BJ (cell line): Measurements from ENCODE around the gene DDX17. TPM values are rescaled to one million over a fixed set of nuclear protein-coding genes. Genes with fewer than 3 reads are reported as not detected.

Experiments used
- CTCF ChIA-PET: fragments of 350-600 bp; formaldehyde crosslinking; extraction: SDS; loops from one replicate; lab custom pipeline; 2021; ENCODE audit warnings: antibody characterized with exemption, inconsistent platforms; lab: Yijun Ruan, JAX
- POLR2A ChIA-PET: fragments of 300-600 bp; sonication (Branson Sonifier 250); formaldehyde crosslinking; extraction: SDS; loops from one replicate; lab custom pipeline; 2021; ENCODE audit warnings: antibody characterized with exemption; lab: Charles Lee
- DNase-seq: peaks from one replicate; pipeline ENCODE4 v3.0.0-alpha.2; 2011; ENCODE audit warnings: low read depth
- H3K27me3 ChIP-seq: 2 replicates; pipeline ENCODE4 v1.6.0; 2011; ENCODE audit warnings: low read length; ENCODE audit not compliant: control insufficient read depth, insufficient read depth
- H3K36me3 ChIP-seq: 2 replicates; pipeline ENCODE4 v1.5.1; 2011; ENCODE audit warnings: low read length; ENCODE audit not compliant: control insufficient read depth, insufficient read depth
- H3K4me3 ChIP-seq: 2 replicates; pipeline ENCODE4 v1.5.1; 2011; ENCODE audit warnings: low read depth, mild to moderate bottlenecking, control low read depth, low read length
- polyA plus RNA-seq: library from polyadenylated mRNA; depleted of rRNA; stranded (reverse); fragments of >200 nt; gene quantifications from 2 replicates; pipeline ENCODE4 v1.2.3, GENCODE V29; 2011
- TF ChIP-seq, protein P1 (sequence below): IDR thresholded peaks from 2 replicates; pipeline ENCODE4 v1.5.1; 2011; ENCODE audit warnings: low read depth, mild to moderate bottlenecking, control low read depth, inconsistent platforms, low read length, moderate library complexity; ENCODE audit not compliant: insufficient read depth

DDX17 gene
- polyA plus RNA-seq, 1 experiment, result 318 TPM

DNA sequence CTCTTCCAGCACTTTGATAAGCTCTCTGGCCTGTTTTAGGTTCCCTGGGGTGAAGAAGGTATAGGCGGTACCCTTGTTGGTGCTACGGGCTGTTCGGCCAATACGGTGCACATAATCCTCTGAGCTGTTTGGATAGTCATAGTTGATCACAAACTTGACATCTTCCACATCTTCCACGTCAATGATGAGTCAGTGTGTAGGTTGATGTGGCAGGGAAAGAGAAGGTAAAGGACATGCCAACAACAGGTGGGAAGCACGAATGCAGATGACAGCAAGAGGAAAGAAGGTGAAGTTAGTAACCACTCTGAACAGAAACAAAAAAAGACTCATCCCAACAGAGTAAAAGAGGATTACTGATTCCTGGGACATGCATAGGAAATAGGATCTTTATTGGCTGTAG is 18.2 kb downstream of the DDX17 start:
- Histone ChIP-seq H3K36me3 (peaks cover 39% of the 10 kb centered on the region), H3K4me3 (no peak overlapping the region), H3K27me3 (no peaks in the 10 kb centered on the region)
- ChIA-PET POLR2A (no interaction called here), CTCF (interaction anchor here (1.1 to 1.3 kb wide), 2 partner anchors 14 to 85 kb away, joined by 3 to 4 read pairs; no protein-coding TSS in a partner anchor)
- no peak for DNase-seq
- TF ChIP-seq, protein P1, sequence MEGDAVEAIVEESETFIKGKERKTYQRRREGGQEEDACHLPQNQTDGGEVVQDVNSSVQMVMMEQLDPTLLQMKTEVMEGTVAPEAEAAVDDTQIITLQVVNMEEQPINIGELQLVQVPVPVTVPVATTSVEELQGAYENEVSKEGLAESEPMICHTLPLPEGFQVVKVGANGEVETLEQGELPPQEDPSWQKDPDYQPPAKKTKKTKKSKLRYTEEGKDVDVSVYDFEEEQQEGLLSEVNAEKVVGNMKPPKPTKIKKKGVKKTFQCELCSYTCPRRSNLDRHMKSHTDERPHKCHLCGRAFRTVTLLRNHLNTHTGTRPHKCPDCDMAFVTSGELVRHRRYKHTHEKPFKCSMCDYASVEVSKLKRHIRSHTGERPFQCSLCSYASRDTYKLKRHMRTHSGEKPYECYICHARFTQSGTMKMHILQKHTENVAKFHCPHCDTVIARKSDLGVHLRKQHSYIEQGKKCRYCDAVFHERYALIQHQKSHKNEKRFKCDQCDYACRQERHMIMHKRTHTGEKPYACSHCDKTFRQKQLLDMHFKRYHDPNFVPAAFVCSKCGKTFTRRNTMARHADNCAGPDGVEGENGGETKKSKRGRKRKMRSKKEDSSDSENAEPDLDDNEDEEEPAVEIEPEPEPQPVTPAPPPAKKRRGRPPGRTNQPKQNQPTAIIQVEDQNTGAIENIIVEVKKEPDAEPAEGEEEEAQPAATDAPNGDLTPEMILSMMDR, result no peak

- CTCF ChIA-PET, result interaction anchor here (0.8 to 1.1 kb wide), 3 partner anchors 9 to 86 kb away, joined by 3 to 6 read pairs (median 3); no protein-coding TSS in a partner anchor
- Histone ChIP-seq H3K4me3 (no peak overlapping the region), H3K36me3 (peaks cover 37% of the 10 kb centered on the region), H3K27me3 (no peaks in the 10 kb centered on the region)
- TF ChIP-seq, protein P1, result no peak
- POLR2A ChIA-PET, result interaction anchor here (0.6 kb wide), 1 partner anchor 10 kb away, joined by 7 read pairs; no protein-coding TSS in a partner anchor
- no peak for DNase-seq
Observed at GRCh38 chr22:38485783-38486182, 20.3 kb downstream of the DDX17 start.

GRCh38 chr22:38484244-38484643 is 21.9 kb downstream of the DDX17 start:
- ChIA-PET CTCF (interaction anchor here (0.7 to 1.3 kb wide), 2 partner anchors 16 to 87 kb away, joined by 3 read pairs; partner anchors contain the start of gene KDELR3), POLR2A (no interaction called here)
- TF ChIP-seq, protein P1, result no peak
- Histone ChIP-seq H3K36me3 (peaks cover 28% of the 10 kb centered on the region), H3K27me3 (no peaks in the 10 kb centered on the region), H3K4me3 (no peak overlapping the region)
- DNase-seq, result no peak

DNA sequence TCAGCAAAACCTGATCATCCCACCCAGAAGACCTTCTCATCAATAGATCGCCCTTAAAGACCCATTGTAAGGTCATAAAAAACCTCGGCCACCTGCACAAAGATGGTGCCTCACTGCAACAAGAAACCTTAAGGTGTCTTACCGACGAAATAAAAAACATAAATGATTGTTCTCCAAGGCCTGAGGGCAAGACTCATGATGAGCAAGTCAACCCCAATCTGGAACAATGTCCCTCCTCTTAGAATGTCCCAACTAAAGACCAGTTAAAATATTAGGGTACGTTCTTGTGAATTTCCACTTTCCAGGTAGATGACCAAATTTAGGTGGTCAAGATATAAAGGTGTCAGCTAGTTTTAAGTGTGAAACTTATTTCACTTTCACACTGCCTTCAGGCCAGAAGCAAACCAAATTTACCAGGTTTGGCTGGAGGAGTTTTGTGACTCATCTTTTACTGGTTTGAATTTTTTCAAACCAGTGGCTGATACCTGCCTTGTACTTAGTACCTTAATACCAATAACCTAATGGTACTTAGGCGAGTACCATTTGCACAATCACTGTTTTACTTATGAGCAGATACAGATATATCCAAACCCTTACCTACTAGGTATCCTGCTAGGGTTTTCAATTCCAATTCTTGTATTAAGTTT is 23.3 kb downstream of the DDX17 start:
- H3K36me3 ChIP-seq, result peaks cover 21% of the 10 kb centered on the region
- no peaks in the 10 kb centered on the region for H3K27me3 ChIP-seq
- TF ChIP-seq, protein P1, result no peak
- H3K4me3 ChIP-seq, result no peak overlapping the region
- no peak for DNase-seq
- CTCF ChIA-PET, result interaction anchor here (1.3 to 2.9 kb wide), 2 partner anchors 89 to 430 kb away, joined by 3 to 7 read pairs; no protein-coding TSS in a partner anchor
- POLR2A ChIA-PET, result no interaction called here

GRCh38 chr22:38481871-38482332 is 24.2 kb downstream of the DDX17 start:
- TF ChIP-seq, protein P1, result no peak
- CTCF ChIA-PET, result interaction anchor here (0.7 to 2.9 kb wide), 2 partner anchors 428 to 429 kb away, joined by 3 to 7 read pairs; no protein-coding TSS in a partner anchor
- no peak for DNase-seq
- H3K27me3 ChIP-seq, result no peaks in the 10 kb centered on the region
- peaks cover 21% of the 10 kb centered on the region for H3K36me3 ChIP-seq
- H3K4me3 ChIP-seq, result no peak overlapping the region
- POLR2A ChIA-PET, result no interaction called here
